HG03575 (cell line): Measurements from ENCODE around the gene KRT5.

ENCODE experiments used
- ATAC-seq: cut with Tn5 transposase; IDR thresholded peaks from one replicate; pipeline ENCODE4 v1.9.1; 2021; ENCODE audit not compliant: unreplicated experiment, insufficient number of reproducible peaks, low FRiP score; ENCODE audit errors: extremely low read depth

KRT5 gene

DNA sequence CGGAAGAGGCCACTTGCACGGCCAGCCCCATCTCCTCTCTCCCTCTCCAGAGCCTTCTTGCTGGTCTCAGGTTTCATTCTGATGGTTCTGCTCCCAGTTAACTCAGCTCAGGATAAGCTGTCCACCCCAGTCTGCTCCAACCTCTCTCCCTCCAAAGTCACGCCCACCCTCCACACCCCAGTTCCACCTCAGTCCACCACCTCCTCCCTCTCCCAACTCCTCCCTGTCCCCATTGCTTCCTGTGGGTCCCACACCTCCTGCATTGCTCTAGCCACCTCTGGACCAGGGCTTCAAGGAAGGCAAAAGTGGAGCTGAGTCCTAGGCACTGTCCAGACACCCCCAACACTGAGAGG is 19.6 kb upstream of the KRT5 start:
- ATAC-seq: no peak

DNA sequence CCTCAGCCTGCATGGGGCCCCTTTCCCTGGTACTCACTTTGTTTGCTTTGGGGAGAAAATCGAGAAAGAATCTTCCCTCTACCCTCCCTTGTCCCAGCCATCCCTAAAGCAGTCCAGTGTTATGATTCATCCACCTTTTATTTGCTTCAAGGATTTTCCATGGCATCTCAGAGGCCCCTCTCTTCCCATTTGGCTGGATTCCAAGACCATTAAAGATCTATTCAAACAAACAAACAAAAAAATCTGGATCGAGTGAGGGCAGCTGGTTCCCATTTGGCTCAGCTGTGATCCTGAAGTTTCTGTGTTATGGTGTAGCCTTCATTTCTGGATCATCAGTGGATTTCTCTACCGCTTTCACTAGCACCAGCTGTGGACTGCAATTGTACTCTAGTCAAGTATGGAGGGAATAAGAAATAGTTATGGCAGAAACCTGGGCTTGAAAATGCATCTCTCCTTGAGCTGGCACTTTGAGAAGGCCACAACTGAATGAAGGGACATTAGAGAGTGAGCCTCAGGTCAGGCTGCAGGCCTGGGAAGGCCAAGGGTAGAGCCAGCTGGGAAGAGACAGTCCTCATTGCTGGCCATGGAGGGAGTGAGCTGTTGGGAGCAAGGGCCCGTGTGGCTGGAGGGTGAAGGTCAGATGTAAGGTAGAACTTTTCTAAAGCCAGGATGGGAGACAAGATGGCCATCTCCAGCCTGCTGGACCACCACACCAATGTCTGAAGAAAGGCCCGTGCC is 19.1 kb upstream of the KRT5 start:
- ATAC-seq: no peak

DNA sequence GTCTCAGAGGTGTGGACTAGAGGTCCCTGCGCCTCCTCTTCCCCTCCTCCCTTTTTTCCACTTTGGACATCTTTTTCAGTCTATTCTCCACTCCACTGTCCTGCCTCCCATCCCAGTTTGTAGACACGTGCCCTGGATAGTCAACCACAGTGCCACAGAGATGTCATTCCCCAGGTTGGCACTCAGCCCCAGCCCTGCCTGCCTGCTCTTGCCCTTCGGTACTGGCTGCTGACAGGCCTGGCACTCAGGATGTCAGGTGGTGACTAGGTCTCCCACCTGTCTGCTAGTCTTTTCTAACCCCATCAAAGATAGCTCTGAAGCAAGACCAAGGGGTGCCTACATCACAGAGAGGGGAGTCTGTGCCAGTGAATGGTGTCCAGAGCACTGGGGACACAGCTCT is 16.9 kb upstream of the KRT5 start:
- no peak for ATAC-seq

DNA sequence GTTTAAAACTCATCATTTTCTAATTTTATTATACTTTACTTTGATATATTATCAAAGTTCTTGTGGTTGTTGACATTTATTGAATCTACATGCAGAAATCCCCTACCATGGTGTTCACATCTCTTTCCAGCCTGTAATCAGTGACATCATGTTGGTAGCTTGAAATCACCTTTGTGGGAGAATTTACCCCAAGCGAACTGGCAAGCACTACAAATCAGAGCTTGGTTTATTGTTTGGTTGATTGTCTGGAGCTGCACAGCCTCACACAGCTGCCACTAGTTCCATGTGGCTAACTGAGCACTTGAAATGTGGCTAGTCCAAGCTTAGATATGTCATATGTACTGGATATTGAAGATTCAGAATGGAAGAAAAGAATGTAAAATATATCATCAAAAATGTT is 15.4 kb upstream of the KRT5 start:
- no peak for ATAC-seq

DNA sequence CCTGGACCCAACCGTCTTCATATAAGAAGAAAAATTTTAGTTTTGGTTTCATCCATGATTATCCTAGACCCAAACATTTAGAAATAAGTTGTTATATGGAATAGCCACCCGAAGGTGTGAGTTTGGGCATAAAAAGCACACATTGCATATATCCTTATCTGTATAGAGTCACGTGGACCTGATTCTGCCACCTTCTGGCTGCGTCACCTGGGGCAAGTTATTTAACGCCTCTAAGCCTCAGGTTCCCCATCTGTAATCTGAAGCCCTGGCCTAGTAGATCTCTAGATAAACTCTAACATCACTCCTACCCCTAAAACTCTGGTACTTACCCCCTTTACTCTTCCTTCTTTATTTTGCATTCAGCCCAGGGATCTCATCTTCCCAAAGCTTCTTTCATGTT is 14.3 kb upstream of the KRT5 start:
- no peak for ATAC-seq

DNA sequence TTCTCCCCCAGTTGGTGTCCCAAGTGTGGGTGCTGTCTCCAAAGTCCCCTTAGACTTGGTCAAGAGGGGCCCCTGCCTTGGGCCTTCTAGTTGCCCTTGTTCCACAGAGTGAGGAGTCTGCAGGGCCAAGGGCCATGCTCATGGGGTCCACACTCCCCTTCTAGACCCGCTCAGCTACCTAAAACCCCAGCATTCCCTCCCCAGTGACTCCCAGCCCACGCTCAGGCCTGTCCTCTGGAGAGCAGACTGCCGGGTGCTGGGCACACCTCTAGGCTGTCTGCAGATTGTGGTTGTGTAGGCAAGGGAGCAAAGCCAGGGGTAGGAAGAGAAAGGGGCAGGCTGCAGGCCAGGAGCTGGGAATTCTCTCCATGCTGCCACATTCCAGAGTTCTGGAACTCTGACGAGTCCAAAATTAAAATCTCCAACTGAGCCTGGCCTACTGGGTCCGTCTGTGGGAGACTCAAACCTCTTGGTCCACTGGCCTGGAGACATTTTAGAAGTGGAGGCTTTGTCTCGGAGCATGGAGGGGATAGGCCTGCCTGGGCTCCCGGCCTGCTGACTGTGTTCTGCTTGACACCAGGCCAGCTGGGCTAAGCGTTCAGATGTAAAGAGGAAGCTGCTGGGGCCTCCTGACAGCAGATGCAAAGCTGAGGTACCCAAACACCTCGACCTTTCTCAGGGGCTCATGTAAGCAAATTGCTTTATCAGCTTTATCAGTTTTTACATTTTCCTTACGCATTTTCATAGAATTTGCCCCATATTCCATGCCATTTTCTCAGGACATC is 13.7 kb upstream of the KRT5 start:
- ATAC-seq: no peak

DNA sequence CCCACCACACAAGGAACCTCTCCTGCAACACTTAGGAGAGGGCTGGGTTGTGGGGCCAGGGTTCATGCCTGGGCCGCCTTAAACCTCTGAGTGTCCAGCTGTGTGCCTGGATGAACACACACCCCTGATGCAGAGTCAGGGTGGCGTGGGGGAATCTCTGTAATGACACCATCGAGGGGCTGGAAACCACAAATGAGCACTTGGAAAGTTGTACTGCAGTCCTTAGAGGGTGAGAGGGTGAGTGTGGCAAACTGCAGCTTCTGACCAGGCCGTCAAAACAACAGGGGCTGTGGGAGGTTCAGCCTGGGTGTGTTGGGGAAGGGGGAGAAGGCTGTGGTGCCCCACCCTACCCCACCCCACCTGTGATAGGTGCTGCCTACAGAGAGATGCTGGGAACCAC is 12.4 kb upstream of the KRT5 start:
- ATAC-seq: no peak

DNA sequence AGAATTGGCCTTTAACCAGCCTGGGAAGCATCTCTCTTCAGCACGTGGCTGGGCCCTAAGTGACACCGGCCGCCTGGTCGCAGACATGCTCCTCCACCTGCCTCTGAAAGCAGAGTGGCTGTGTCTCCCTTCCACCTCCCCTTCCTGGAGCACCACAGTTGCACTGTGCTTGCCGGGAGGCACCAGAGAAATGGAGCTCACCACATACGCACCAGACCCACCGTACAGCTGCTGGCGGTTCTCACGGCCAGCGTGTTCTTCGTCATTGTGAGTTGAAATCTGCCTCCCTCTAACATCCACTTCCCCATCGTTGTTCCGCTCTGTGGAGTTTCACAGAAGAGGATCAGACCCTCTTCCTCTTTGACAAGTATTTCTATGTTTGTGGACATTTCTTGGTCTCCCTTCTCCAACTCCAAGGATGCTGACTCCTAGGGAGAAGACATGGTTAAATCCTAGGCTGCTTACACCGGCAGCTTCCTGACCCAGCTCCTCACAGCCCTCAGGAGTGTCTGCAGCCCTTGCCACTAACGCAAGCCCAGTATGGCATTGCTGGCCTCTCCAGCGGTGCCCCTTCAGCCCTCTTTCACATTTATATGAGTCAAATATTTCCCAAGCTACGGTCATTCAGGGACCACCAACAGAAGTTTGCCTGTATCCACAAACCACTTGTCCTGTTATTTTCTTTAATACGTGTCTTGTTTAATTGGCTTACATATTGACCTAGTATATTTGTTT is 11.5 kb upstream of the KRT5 start:
- no peak for ATAC-seq

DNA sequence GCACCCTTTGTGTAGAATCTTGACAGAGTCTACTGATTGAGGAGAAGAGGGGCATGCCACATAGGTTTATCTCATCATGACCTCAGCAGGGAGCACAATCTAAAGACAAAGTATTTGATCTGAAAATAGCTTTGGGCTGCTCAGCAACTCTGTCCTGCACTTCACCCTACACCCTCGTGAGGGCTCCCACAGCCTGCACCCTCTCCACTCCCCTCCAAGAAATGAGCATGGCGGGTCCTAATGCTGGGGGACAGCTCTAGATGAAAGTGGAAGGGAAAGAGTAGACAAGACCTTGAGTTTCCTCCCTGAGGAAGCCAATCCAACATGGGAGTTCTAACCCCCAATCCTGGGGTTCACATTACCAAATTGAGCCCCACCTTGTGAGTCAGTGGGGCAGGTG is 10.7 kb upstream of the KRT5 start:
- ATAC-seq: no peak

DNA sequence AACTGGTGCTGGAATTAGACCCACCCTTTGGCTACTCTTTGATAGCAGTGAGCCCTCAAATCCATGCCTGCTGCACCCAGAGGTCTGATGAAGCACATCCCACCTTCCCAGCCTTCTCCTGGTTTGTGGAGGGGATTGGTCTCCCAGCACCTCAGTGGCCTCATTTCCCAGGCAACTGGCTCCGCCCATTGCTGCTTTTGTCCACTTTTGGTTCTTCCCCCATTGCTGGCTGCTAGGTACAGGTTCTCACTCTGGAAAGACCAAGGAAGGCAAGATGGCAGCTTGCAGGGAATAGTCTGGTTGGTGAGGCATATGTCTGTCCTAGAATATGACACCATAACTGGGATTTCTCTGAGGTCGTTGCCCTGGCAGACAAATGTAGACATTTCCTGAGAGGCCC is 10.2 kb upstream of the KRT5 start:
- ATAC-seq: no peak

DNA sequence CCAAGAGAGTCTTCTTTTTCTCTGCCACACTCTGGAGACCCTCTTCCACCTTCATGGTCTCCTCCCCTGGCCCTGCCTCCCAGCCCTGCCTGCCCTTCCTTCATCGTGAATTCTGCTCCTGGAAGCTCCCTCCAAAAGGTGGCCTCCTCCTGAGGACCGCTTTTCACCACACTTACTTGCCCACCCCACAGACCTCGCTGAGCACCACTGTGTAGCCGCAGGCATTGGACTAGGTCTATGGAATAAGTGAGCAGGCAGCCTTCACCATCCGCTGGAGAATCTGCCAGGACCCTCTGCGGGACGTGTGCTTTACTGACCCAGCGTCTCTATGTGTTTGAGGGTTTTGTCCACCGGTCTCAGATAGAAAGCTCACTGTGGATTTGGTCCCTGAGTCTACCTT is 9.7 kb upstream of the KRT5 start:
- ATAC-seq: no peak

DNA sequence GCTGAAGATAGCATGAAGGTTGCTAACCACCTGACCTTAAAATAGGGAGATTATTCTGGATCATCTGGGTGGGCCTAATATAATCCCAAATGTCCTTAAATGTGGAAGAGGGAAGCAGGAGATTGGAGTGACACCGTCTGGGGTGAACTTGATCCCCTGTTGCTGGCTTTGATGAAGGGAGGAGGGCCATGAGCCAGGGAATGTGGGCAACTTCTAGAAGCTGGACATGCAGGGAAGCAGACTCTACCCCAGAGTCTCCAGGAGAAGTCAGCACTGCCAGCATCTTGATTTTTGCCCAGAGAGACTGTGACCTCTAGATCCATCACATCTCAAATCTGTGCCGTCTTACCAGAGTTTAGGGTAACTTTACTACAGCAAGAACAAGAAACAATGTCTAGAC is 9.2 kb upstream of the KRT5 start:
- no peak for ATAC-seq

DNA sequence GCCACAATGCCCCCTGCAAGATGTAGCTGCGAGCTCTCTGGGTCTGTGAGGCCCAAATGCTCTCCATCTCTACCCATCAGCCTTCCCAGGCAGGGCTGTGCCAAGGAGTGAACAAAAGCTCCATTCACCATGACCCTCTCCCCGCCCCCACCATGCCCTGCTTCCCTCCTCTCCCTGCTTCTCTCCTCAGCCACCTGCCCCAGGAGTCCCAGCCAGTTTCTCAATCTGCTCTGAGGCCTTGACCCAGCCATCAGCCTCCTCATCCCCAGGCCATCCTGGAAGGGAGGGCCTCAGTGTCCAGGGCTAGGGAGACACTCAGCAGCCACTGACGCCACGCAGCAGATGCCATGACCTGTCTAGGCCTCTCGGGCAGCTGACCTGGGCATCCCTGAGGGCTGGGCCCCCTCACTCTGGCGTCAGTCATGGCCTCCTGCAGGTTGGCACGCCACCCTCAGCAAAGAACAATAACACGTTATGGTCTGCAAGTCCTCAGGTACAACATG is 8.5 kb upstream of the KRT5 start:
- ATAC-seq: no peak

DNA sequence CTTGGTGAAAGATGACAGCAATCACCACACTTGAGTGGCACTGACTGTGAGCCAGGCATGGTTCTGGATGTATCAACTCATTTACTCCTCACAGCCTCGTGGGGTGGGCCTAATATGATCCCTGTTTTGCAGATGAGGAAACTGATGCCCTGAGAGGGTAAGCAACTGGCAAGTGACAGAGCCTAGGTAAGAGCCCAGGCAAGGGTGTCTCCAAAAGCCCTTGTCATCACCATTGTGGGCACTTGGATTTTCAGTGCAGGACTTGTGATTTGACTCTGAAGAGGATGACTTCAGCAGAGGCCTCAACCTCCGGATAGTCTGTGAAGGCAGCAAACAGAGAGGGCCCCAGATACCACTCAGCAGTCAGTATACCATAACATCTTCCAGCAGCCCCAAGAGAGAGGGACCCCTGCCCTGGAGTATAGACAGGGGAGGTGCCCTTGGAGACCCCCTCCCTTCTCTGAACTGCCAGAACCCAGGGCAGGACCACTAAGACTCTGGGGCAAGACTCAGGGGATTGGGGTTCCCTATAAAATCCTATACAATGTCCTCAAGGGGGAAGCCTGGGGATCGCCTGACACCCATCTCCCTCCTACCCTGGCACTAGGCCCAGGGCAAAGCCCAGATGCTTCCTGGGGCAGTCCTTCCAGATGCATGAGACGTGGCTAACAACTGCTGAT is 7.1 kb upstream of the KRT5 start:
- ATAC-seq: no peak

DNA sequence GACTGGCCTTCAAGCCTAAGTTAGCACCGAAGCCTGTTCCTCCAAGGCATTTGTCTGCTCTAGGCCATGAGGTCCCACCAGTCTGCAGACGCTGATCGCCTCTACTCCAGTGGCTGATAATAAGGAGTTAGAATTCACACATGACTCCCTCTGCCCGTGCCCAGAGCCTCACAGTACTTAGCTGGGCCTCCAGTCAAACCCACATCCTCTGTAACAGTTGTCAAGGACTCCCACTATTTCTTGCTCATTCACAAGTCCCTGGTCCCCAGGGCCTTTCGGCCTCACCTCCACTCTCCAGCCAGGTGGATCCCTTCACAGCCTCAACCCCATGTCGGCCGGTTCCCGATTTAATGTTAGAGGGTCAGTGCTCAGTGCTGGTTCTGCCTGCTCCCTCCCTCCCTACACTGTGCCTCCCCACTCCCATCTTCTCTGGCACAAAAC is 6.3 kb upstream of the KRT5 start:
- ATAC-seq: no peak

DNA sequence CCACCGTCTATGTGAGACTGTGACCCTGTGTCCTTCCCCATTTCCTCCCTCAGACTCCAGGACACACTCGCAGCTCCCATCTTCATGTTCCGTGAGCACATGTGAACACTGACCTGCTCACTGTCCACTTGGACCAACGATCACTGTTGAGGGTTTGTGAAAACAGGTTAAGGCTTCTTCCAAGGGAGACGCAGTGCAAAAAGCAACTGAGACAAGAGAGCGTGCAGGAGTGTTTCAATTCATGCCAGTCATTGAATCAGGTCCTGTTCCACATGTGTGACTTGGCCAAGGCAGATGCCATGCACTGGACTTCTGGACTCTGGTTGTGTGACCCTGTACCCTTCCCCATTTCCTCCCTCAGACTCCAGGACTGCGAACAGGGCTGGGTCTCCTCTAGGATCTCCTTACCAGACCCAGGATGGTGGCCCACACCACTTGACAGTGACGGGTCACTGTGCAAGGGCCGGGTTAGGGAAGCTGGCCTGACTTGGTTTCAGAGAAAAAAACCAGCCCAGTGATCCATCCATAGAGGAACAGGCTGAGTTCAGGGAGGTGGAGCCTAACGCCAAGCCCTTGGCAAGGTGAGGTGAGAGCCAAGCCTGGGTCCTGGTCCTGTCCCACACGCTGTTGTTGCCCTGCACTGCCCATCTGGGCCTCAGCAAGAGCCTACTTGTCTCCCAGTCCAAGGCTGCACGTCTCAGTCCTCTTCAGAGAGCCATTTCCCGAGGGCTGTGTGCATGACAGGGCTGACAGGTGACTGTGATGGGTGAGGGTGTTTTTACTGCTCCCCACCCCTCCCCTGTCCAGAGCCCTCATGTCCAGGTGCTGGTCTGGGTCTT is 5.7 kb upstream of the KRT5 start:
- no peak for ATAC-seq

DNA sequence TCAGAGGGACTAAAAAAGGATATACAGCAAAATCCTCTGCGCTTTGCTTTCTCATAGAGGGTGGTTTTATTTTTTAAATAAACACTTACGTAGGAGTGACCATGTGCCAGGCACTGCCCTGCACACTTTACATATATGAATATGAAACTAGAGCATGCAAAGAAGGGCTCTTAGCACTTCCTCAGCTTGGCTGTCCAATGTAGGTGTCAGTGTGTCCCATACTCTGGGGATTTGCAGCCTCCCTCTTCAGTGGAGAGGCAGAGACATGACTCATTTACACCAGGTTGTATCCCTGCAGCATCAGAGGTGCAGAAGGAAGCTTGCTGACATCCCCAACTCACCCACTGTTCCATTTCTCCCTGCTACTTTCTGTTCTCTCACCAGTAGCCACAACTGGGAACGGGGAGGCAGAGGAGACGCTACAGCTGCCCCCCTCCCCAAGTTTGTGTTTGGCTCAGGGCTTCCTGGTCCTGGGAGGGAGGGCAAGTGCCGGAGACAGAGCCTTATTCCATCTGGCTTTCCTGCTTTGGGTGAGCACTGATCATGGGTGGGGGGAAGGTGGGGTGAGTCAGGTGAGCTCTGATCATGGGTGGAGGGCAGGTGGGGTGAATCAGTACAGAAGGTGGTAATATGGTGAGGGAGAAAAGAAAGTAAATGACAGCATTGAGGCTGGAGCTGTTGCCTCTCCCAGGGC is 4.9 kb upstream of the KRT5 start:
- no peak for ATAC-seq

DNA sequence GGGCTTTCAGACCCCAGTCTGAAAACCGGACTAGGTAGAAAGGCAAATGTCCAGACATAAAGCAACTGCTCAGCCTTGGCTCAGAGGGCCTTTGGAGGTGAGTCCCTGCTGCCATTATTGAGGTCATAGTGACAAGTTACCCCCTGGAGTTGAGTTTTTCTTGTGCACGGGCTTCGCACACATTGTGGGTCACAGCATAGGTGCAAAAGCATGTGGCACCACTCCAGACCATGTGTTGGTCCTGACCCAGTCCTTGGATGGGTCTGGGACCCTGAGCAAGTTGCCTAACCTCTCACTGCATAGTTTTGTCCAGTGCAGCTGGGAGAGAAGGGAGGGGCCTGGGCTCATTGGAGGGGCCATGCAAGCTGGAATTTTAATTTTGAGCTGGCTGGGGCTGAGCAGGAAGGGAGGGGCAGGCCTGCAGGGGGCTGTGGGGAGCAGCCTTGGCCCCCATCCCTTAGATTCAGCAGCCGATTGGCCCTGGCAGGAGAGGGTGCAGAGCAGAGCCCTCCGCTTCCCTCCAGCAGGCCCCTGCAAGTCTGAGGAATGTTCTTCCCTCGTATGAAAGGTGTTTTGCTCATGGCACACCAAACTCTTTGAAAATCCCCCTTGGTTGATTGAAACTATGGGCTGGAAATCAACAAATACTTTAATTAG is 4.2 kb upstream of the KRT5 start:
- ATAC-seq: no peak
